ENCODE results near the gene SLC22A7.
A peak's percentile ranks its signal among the peaks of the same experiment; 100 is the strongest.

The SLC22A7 gene, protein sequence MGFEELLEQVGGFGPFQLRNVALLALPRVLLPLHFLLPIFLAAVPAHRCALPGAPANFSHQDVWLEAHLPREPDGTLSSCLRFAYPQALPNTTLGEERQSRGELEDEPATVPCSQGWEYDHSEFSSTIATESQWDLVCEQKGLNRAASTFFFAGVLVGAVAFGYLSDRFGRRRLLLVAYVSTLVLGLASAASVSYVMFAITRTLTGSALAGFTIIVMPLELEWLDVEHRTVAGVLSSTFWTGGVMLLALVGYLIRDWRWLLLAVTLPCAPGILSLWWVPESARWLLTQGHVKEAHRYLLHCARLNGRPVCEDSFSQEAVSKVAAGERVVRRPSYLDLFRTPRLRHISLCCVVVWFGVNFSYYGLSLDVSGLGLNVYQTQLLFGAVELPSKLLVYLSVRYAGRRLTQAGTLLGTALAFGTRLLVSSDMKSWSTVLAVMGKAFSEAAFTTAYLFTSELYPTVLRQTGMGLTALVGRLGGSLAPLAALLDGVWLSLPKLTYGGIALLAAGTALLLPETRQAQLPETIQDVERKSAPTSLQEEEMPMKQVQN

DNA sequence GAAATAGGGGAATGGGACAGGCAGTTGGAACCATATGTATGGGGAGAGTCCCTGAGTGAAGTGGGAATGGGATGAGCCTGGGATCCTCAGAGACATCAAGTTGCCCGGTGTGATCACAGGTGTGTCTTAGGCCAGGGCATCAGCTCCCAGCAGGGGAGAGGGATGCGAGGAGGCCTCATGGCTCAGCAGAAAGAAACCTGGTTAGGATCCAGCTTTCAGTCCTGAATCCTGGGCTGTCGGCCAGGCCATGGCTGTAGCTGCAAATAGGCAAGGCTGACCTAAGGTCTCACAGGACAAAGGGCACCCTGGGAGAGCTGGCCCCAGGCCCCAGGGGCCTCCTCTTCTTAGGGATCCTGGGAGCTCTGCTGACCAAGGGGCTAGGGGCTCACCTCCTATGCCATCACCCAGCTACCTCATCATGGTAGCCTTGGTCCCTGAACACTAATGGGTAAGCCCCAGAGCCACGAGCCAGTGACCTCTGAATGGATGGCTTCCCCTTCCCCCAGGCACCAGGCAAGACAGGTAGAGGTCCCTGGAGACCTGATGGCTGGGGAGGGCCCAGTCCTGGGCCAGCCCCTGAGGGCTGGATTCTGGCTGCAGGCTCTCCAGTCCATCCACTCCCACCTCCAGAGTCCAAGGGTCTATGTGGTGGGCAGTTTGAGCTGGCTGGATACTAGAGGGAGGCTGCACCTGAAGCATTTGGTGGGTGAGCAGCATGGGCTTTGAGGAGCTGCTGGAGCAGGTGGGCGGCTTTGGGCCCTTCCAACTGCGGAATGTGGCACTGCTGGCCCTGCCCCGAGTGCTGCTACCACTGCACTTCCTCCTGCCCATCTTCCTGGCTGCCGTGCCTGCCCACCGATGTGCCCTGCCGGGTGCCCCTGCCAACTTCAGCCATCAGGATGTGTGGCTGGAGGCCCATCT is at the start of gene SLC22A7:
Gene SLC22A7, plus strand, starts transcription at position 617 of the 921 bp plus-strand sequence. Its CDS starts 99 bp downstream, at position 716.
- no peak for DNase-seq (ENCODE audit: low spot score)

DNA sequence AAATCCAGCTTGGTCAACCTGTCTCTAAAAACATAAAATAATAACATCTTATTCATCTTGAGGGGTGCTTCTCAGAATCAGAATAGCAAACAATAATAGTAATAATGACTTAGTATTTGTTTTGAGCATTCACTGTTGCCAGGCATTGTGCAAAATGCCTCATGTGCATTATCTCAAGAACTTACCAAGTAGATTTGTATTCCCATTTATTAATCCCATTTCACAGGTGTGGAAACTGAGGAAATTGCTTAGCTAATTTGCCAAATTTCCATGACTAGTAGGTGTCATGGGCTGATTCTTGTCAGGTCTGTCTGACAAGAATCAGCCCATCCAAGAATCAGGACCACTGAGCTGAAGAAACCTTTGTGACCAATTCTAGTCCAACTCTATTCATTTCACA is 49.3 kb upstream of the SLC22A7 start:
- DNase-seq (ENCODE audit: low spot score) = no peak

DNA sequence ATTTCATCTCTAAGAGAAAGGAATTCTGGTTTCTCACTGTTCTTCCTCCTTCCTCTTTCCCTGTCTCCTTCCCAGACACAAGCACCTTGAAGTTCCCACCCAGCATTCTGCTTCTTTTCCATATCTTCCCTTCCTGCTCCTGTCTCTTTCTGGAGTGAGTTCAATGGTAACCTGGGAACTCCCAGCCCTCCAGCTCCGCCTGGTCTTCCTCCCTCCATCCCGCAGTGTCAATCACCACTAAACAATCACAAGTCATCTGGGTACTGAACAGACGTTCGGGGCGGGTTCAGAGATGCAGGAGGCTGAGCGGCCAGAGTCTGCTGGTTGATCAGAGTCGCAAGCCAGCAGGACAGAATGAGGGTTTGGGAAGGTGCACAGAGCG is 47.1 kb upstream of the SLC22A7 start:
- DNase-seq (ENCODE audit: low spot score) = no peak

DNA sequence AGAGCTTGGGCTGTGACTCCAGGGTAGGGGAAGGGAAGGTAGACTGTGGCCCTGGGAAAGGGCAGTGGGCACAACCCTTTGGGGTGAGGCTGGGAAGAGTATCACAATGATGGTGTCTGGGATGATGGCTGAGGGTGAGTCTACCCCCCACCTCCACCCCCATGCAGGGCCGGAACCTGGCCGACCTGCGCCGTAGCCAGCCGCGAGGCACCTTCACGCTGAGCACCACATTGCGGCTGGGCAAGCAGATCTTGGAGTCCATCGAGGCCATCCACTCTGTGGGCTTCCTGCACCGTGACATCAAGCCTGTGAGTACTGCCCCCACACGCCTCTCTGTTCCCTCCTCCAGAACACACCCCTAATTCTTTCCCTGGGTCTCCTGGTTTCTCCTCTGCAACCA is 44.7 kb upstream of the SLC22A7 start:
- no peak for DNase-seq (ENCODE audit: low spot score)

DNA sequence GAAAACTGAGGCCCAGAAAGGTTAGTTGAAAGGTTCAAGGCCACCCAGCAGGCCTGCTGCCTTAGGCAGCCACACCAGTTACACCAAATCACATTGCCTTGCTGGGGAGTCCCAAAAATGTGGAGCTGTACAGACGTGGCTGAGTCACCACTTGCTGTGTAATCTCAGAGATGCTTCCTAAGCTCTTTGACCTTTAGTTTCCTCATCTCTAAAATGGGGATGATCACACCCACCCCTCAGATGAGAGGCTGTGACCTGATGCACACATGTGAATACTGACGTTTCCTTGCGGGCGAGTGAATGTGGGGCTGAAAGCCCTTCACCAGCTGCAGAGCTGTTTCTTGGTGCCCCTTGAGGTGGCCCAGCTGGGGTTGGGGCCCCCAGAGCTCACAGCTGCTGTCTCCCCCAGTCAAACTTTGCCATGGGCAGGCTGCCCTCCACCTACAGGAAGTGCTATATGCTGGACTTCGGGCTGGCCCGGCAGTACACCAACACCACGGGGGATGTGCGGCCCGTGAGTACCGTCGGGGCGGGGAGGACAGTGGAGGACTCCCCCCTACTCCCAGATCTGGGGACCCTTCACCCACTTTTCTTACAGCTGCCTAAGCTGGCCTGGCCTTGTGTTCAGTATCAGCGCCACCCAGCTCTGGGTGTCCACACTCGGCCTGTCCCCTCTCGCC is 43.8 kb upstream of the SLC22A7 start:
- DNase-seq (ENCODE audit: low spot score) = no peak

DNA sequence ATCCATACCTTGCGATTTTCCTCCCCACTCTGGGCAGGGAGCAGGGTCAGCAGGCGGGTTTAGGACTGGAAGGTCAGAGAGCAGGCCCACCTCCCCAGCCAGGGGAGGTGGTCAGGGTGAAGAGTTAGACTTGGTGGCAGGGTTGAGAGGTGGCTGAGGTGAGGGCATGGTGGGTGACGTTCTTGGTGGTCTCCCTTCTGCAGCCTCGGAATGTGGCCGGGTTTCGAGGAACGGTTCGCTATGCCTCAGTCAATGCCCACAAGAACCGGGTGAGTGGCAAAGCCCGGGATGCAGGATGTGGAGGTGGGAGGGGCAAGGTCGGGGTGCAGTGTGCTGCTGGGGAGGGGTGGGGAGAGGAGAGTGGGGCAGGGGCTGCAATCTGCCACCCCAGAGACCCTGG is 43.2 kb upstream of the SLC22A7 start:
- no peak for DNase-seq (ENCODE audit: low spot score)

DNA sequence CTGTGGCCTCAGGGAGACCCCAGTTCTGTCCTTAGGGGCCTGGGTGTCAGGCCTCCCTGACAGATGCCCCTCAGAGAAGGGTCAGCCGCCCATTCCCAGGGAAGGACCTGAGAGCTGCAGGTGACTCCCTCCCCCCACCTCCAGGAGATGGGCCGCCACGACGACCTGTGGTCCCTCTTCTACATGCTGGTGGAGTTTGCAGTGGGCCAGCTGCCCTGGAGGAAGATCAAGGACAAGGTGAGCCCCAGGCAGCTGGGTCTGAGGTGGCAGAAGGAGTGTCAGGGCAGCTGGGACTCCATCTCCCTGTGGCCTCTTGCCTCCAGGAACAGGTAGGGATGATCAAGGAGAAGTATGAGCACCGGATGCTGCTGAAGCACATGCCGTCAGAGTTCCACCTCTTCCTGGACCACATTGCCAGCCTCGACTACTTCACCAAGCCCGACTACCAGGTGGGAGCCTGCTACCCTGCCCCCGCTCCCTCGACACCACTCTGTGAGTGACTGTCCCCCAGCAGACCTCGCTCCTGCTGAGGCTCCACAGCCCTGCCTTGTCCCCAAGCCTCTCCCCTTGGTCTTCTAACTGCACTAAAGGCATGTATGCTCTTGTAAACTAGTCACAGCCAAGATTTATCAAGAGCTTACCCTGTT is 42.5 kb upstream of the SLC22A7 start:
- no peak for DNase-seq (ENCODE audit: low spot score)

DNA sequence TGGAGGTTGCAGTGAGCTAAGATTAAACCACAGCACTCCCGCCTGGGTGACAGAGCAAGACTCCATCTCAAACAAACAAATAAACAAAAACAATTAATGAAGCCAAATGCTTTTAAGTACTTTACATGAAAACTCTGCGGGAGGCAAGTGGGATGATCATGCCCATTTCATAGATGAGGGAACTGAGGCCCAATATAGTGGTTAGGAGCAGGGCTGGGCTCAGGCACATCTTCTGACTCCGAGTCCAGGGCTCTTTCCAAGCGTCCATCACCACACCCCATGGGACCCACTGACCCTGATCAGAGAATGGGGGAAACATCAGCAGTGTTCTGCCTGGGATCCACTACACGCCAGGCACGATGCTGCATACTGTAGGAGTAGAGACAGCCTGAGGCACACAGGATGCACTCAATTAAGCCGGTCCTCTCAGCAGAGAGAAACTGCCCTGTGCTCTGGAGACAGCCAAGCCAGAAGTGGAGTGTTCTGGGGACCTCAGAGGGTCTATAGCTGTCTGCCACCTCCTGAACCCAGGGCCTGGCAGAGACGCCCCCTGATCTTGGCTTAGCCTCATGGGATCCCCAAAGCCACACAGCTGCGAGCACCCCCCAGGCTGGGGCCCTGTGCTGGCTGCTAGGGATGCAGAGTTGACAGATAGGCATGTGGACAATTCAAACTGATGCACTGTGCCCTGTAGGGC is 41.2 kb upstream of the SLC22A7 start:
- DNase-seq (ENCODE audit: low spot score) = no peak

DNA sequence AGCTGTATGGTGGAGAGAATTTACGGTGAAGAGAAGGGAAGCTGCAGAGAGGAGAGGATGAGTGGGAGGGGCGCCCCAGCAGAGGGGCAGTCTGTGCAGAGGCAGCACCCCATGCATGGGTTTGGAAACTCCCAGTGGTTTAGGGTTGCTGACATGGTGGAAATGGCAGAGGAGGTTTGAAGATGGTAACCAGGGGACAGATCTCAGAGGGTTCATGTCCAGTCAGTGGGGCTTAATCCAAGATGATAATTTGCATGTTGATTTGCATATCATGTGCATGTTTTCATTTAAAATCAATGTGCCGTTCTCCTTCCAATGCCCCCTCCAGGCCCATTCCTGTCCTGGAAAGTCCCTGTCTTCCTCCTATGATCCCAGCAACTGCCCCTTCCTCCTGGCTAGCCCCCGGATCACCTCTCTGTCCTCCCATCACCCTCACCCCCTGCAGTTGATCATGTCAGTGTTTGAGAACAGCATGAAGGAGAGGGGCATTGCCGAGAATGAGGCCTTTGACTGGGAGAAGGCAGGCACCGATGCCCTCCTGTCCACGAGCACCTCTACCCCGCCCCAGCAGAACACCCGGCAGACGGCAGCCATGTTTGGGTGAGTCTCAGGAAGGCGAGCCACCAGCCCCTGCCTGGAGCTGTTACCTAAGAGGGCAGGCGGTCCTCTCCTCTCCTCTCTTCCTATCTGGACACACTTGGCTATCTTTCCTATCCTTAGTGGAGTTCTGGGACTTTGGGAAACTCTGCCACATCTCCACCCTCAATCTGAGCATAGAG is 40.5 kb upstream of the SLC22A7 start:
- no peak for DNase-seq (ENCODE audit: low spot score)

DNA sequence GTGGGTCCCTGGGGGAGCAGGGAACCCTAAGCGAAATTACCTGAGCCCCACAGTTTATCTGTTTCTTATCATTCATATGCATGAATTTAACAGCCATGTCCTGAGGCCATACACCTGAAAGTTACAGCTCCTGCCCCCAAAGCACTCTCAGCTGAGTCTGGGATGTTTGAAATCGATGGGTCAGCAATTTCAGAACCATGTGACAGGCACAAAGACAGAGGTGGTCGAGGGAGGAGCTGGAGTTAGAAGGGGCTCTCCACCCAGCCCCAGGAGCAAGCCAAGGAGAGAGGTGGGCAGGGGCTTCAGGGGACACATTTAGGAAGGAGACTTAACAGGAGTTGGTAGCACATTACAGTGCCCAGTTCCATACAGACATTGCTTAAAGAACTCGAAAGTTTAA is 39.9 kb upstream of the SLC22A7 start:
- DNase-seq (ENCODE audit: low spot score) = no peak

DNA sequence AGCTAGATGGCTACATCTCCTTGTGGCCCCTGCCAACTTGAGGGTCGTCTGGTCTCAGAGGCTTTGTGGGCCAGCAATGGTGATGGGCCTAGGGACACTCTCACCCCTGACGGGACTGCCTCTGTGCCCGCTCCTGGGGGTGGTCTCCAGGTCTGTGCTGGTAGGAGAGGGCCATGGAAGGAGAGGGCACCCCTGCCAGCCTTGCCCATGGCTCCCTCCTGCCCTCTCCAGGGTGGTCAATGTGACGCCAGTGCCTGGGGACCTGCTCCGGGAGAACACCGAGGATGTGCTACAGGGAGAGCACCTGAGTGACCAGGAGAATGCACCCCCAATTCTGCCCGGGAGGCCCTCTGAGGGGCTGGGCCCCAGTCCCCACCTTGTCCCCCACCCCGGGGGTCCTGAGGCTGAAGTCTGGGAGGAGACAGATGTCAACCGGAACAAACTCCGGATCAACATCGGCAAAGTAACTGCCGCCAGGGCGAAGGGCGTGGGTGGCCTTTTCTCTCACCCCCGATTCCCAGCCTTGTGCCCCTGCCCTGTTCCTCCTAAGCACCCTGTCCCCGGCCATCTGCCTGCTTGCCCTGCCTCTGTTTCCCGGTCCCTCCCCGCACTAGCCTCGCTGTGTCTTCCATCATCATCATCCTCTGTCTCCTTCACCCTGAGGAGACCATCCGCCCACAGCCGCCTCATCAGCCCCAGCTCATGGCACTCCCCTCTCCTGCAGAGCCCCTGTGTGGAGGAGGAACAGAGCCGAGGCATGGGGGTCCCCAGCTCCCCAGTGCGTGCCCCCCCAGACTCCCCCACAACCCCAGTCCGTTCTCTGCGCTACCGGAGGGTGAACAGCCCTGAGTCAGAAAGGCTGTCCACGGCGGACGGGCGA is 39.0 kb upstream of the SLC22A7 start:
- DNase-seq (ENCODE audit: low spot score) = no peak

DNA sequence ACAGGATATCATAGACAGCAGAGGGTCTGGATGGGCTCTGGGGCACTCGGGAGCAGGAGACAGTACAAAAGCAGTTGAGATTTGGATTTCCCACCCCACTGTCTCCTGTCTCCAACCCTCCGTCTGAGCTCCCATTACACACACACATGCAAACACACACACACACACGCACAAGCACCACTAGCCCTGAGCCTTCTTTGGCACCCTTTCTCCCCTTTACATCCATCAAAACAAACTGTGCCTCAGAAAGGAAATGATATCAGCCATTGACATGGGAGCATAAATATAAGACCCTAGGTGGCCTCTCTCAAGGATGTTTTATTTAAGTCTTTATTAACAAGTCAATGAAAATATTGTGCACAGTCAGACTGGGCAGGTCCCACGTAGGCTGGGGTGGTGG is 37.3 kb upstream of the SLC22A7 start:
- DNase-seq (ENCODE audit: low spot score) = no peak

DNA sequence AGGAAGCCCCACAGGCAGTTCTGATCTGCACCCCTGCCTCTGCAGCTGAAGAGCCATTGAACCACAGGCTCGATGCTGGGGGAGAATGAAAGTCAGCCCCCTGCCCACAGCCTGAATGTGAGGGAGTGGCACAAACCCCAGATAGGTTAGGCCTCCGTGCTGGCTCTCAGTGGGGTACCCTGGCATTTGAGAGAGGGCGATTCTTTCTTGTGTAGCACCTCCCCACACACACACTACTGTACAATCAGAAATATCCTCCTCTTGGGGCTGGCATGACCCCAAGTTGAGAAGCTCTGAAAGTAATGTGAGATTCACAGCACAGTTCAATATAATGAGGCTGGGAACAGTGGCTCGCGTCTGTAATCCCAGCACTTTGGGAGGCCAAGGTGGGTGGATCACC is 36.9 kb upstream of the SLC22A7 start:
- no peak for DNase-seq (ENCODE audit: low spot score)

DNA sequence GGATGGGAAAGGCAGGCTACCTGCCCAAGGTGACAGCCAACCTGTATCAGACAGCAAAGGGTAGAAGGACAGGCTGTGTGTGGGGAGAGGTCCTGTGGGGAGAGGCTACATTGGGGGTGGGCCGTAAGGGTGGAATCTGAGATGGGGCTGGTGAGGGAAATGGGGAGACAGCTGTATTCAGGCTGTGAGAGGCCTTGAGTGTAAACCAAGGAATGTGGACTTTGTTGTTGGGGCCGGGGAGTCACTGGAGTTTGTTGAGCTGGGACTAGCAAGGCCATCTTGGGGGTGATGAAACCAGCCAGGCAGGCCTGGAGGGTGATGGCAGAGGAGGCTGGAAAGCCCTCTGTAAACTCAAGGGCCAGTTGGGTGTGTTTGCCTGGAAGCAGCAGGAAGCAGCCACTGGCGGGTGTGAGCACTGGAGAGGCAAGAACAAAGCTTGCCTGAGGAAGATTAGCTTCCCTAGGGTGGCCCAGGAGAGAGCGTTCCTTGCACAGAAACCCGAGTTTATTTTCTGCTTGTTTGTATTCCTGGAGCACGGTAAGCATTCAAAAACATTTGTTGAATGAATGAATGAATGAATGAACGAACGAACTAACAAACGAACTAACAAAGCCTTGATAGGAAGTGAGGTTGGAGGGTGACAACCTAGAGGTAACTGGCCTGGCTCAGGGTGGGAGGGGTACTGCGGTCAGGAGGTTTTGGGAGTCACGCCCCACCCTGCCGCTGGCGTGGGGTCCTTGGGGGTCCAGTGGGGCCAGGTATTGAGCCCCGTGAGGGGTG is 35.9 kb upstream of the SLC22A7 start:
- DNase-seq (ENCODE audit: low spot score) = no peak

DNA sequence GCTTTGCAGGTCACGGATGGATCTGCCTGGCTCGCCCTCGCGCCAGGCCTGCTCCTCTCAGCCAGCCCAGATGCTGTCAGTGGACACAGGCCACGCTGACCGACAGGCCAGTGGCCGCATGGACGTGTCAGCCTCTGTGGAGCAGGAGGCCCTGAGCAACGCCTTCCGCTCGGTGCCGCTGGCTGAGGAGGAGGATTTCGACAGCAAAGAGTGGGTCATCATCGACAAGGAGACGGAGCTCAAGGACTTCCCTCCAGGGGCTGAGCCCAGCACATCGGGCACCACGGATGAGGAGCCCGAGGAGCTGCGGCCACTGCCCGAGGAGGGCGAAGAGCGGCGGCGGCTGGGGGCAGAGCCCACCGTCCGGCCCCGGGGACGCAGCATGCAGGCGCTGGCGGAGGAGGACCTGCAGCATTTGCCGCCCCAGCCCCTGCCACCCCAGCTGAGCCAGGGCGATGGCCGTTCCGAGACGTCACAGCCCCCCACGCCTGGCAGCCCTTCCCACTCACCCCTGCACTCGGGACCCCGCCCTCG is 35.2 kb upstream of the SLC22A7 start:
- no peak for DNase-seq (ENCODE audit: low spot score)

DNA sequence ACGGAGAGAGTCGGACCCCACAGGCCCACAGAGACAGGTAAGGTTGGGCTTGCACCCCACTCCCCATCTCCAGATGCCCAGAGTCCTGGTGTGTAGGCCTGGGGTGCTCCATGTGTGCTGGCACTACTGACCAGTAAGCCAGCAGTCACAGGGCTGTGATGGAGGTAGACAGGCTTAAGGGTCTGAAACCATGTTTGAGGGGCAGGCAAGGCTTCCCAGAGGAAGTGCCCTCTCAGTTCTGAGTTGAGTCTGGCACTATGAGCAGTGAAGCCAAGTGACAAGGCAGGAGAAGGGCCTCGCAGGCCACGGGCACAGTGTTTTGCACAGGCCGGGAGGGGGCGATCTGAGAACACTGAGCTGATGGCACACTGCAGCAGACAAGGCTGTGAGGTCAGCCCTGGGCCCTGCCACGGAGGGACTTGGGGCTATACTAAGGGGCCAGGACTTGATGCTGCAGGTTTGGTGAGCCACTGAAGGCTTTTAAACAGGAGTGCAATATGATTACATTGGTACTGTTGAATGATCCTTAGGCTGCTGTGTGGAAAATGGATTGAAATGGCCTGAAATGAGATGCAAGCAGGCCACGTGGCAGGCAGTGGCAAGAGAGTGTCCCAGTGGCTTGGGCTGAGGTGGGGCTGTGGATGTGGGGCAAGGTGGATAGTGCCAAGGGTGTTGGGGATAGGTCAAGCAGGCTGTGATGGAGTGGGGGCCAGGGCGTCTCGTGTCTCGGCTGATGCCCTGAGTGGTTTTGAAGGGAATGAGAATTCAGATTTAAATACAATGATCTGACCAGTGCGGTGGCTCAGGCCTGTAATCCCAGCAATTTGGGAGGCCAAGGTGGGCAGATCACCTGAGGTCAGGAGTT is 34.5 kb upstream of the SLC22A7 start:
- peak; percentile 80 for DNase-seq (ENCODE audit: low spot score)

DNA sequence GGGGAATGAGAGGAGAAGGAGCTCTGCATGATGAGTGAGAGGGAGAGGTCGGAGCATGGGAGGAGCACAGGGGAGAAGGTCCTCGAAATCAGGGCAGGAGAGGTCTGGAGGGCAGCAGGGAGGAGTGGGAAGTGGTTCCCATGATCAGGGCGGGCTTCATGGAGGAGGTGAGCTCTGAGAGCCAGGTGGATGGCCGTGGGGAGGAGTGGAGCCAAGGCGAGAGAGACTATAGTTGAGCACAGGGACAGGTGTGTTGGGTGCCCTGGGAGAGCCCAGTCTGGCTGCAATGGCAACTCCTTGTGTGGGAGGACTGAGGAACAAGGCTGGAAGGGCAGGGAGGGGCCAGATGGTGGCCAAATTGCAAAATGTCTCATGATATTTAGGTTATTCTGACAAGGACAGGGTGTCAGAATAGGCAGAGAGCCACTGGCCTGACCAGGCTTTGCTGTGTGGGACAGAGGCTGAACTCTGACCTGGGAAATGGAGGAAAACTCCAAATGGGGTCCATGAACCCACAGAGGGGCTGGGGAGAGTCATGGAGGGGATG is 33.4 kb upstream of the SLC22A7 start:
- DNase-seq (ENCODE audit: low spot score) = no peak

All from CD4-positive, alpha-beta T cell treated with Interleukin-2 at 100 ng/mL for 4 hours (primary cell).